Mucosa of descending colon (tissue), 3 donors: ENCODE measurements around the gene VPS25. TPM values are rescaled to one million over a fixed set of nuclear protein-coding genes. Genes with fewer than 3 reads are reported as not detected.

ENCODE experiments used
- ATAC-seq: fragments of 200-7000 bp; cut with Tn5 transposase; one replicate; pipeline ENCODE4 v1.9.1; 2020; ENCODE audit warnings: mild to moderate bottlenecking, moderate library complexity
- DNase-seq, 3 donors: peaks; one replicate each; pipeline ENCODE4 v3.0.0-alpha.2; 2020
- H3K36me3 ChIP-seq: fragments of 200-600 bp; one replicate; pipeline ENCODE4 v1.8.0; 2021; ENCODE audit warnings: low read depth, mild to moderate bottlenecking
- H3K4me1 ChIP-seq: fragments of 200-600 bp; one replicate; pipeline ENCODE4 v1.8.0; 2021; ENCODE audit warnings: low read depth, mild to moderate bottlenecking
- H3K4me3 ChIP-seq: fragments of 200-600 bp; one replicate; pipeline ENCODE4 v1.8.0; 2021; ENCODE audit warnings: mild to moderate bottlenecking
- H3K9me3 ChIP-seq: fragments of 200-600 bp; one replicate; pipeline ENCODE4 v1.8.0; 2021; ENCODE audit warnings: mild to moderate bottlenecking
- CTCF ChIP-seq: fragments of 200-600 bp; IDR thresholded peaks from one replicate; pipeline ENCODE4 v1.8.0; 2022; ENCODE audit warnings: antibody characterized with exemption, mild to moderate bottlenecking
- intact Hi-C, 2 donors: fragments of 100-400 bp; cut with DNase I in 1 of 2; cut with micrococcal nuclease in 1 of 2; formaldehyde crosslinking; loops; one replicate each; pipeline versions ENCODE4 v1.11.0 to v1.11.1; 2022; cut with DNase I, micrococcal nuclease
- total RNA-seq, 3 donors: library from RNA; stranded (reverse); fragmentation: NEBNext Ultra II Directional in 2 of 3; extraction: Animal tissue kit (Norgen Biotek cat#: 25700) in 2 of 3; gene quantifications; one replicate each; pipeline versions ENCODE4 v1.2.1 to v1.2.4, GENCODE V29; 2021 to 2023
- donor health status: DM: no; HTN: no; CAD: no; lungs with moderate emphysema.
- donor health status: DM: no; HTN: no; CAD: no.
- donor health status: DM: no; HTN: yes; CAD: no.

VPS25 gene
- total RNA-seq, 3 donors from 2014 or later = 45.6 to 85.6 (median 83.3) TPM

- Histone ChIP-seq H3K9me3 (no peaks in the 10 kb centered on the region), H3K4me3 (peak overlapping the region; percentile 54), H3K36me3 (no peaks in the 10 kb centered on the region), H3K4me1 (peaks cover 10% of the 10 kb centered on the region)
- intact Hi-C loops = no loop called here
- no peak for TF ChIP-seq CTCF
- ATAC-seq (peak; percentile 87), DNase-seq (peak; percentile 74 to 87 (median 82))
Observed at GRCh38 chr17:42744283-42744805, 28.9 kb upstream of the VPS25 start.

- intact Hi-C loops = no loop called here
- peak; percentile 98 for ATAC-seq
- H3K9me3 ChIP-seq = no peaks in the 10 kb centered on the region
- no peaks in the 10 kb centered on the region for H3K36me3 ChIP-seq
- H3K4me3 ChIP-seq = peak within 1 kb of the TSS; percentile 54
- H3K4me1 ChIP-seq = peaks cover 10% of the 10 kb centered on the region
- TF ChIP-seq CTCF = no peak
- DNase-seq = peak; percentile 87 to 95 (median 91)
Observed at GRCh38 chr17:42744806-42745617, 28.2 kb upstream of the VPS25 start, which contains the start of gene EZH1. EZH1 (minus strand) TSS chr17:42745040; CDS start chr17:42728941, 16,099 bp downstream.

- DNase-seq = no peak
- Histone ChIP-seq H3K9me3 (no peaks in the 10 kb centered on the region), H3K4me3 (no peak overlapping the region), H3K4me1 (peaks cover 7% of the 10 kb centered on the region), H3K36me3 (no peaks in the 10 kb centered on the region)
- no peak for TF ChIP-seq CTCF
- ATAC-seq = no peak
- intact Hi-C loops = no loop called here
Observed at GRCh38 chr17:42748202-42748907, 24.9 kb upstream of the VPS25 start.

GRCh38 chr17:42748908-42749798 is 24.1 kb upstream of the VPS25 start:
- intact Hi-C loops = no loop called here
- TF ChIP-seq CTCF = no peak
- Histone ChIP-seq H3K36me3 (no peaks in the 10 kb centered on the region), H3K9me3 (no peaks in the 10 kb centered on the region), H3K4me3 (no peak overlapping the region), H3K4me1 (no peaks in the 10 kb centered on the region)
- ATAC-seq = no peak
- DNase-seq = no peak

GRCh38 chr17:42750739-42751344 is 22.4 kb upstream of the VPS25 start:
- no peaks in the 10 kb centered on the region for H3K9me3 ChIP-seq
- H3K4me1 ChIP-seq = no peaks in the 10 kb centered on the region
- DNase-seq (no peak), ATAC-seq (no peak)
- TF ChIP-seq CTCF = no peak
- no peak overlapping the region for H3K4me3 ChIP-seq
- H3K36me3 ChIP-seq = no peaks in the 10 kb centered on the region
- intact Hi-C loops = no loop called here
